H1 (cell line): Measurements from ENCODE around the gene MPV17L2. TPM values are rescaled to one million over a fixed set of nuclear protein-coding genes. Genes with fewer than 3 reads are reported as not detected.

Experiments
- CTCF ChIA-PET: fragments of 300-600 bp; sonication (Branson Sonifier 250); formaldehyde crosslinking; loops from one replicate; lab custom pipeline; 2021; ENCODE audit not compliant: partially characterized antibody; lab: Charles Lee
- POLR2A ChIA-PET: fragments of 300-600 bp; sonication (Branson Sonifier 250); formaldehyde crosslinking; loops from one replicate; lab custom pipeline; 2021; ENCODE audit warnings: inconsistent platforms; ENCODE audit not compliant: partially characterized antibody; lab: Charles Lee
- DNase-seq, 2 experiments: peaks; one replicate each; pipeline versions ENCODE4 v3.0.0 to v3.0.0-alpha.2; 2010 to 2022; ENCODE audit warnings: low spot score in 2 of 2, low read depth in 1 of 2, mixed read lengths in 1 of 2
- FAIRE-seq: peaks from 2 replicates; lab custom pipeline; 2011; peaks lifted over from hg19 to GRCh38; lab: Jason Lieb, UNC
- H2AFZ ChIP-seq: 2 replicates; pipeline ENCODE4 v1.8.1; 2012; ENCODE audit warnings: low read length, inconsistent platforms
- H2AK5ac ChIP-seq: 2 replicates; pipeline ENCODE4 v1.6.1; 2013; ENCODE audit warnings: low read depth, low read length
- H2BK120ac ChIP-seq: replicated peaks from 2 replicates; pipeline ENCODE3; 2013; ENCODE audit warnings: low read depth, low read length, inconsistent platforms
- H2BK12ac ChIP-seq: 2 replicates; pipeline ENCODE4 v1.6.1; 2013; ENCODE audit warnings: low read depth, low read length
- H2BK15ac ChIP-seq: 2 replicates; pipeline ENCODE4 v1.6.1; 2013; ENCODE audit warnings: low read length
- H2BK20ac ChIP-seq: 2 replicates; pipeline ENCODE4 v1.6.1; 2013; ENCODE audit warnings: low read length
- H2BK5ac ChIP-seq: 2 replicates; pipeline ENCODE4 v1.6.1; 2013; ENCODE audit warnings: low read depth, low read length
- H3K14ac ChIP-seq: 2 replicates; pipeline ENCODE4 v1.6.1; 2013; ENCODE audit warnings: inconsistent platforms; ENCODE audit not compliant: insufficient read length
- H3K18ac ChIP-seq: 2 replicates; pipeline ENCODE4 v1.6.1; 2013; ENCODE audit warnings: low read length; ENCODE audit errors: extremely low read depth
- H3K23ac ChIP-seq: 2 replicates; pipeline ENCODE4 v1.6.1; 2013; ENCODE audit warnings: inconsistent platforms; ENCODE audit not compliant: insufficient read length
- H3K23me2 ChIP-seq: 2 replicates; pipeline ENCODE4 v1.6.1; 2013; ENCODE audit warnings: low read depth, low read length
- H3K27ac ChIP-seq: 2 replicates; pipeline ENCODE4 v1.6.1; 2011; ENCODE audit warnings: low read depth, low read length, inconsistent platforms
- H3K27me3 ChIP-seq, 4 experiments: replicated peaks in 1 of 4; 1 replicate in 1 of 4; 2 replicates in 3 of 4; pipeline versions ENCODE4 v1.6.1 to v1.8.1; 2011 to 2013; ENCODE audit warnings: low read length in 3 of 4, mild to moderate bottlenecking in 3 of 4, inconsistent platforms in 2 of 4, mixed read lengths in 2 of 4, moderate library complexity in 1 of 4; ENCODE audit not compliant: control insufficient read depth in 3 of 4, insufficient read depth in 3 of 4; ENCODE audit errors: extremely low read depth in 1 of 4
- H3K36me3 ChIP-seq, 4 experiments: 2 replicates each; pipeline versions ENCODE4 v1.6.1 to v1.8.1; 2011 to 2013; ENCODE audit warnings: mild to moderate bottlenecking in 4 of 4, low read length in 3 of 4, moderate library complexity in 2 of 4, control low read depth in 1 of 4, inconsistent platforms in 1 of 4; ENCODE audit not compliant: insufficient read depth in 4 of 4, control insufficient read depth in 2 of 4
- H3K4ac ChIP-seq: replicated peaks from 2 replicates; pipeline ENCODE3; 2013; ENCODE audit warnings: low read length, low read depth, mixed read lengths, inconsistent platforms; ENCODE audit not compliant: insufficient read length
- H3K4me1 ChIP-seq, 4 experiments: replicated peaks in 1 of 4; 1 replicate in 1 of 4; 2 replicates in 3 of 4; pipeline versions ENCODE4 v1.6.1 to v1.8.1; 2011 to 2013; ENCODE audit warnings: low read length in 3 of 4, inconsistent platforms in 2 of 4, mixed read lengths in 1 of 4; ENCODE audit not compliant: insufficient read depth in 4 of 4, control insufficient read depth in 3 of 4
- H3K4me2 ChIP-seq, 2 experiments: 2 replicates each; pipeline versions ENCODE4 v1.6.1 to v1.8.1; 2011 to 2013; ENCODE audit warnings: low read depth in 2 of 2, low read length in 2 of 2, control low read depth in 1 of 2, inconsistent platforms in 1 of 2, mild to moderate bottlenecking in 1 of 2; ENCODE audit not compliant: insufficient read depth in 1 of 2
- H3K4me3 ChIP-seq, 4 experiments: fragments of 200-600, 300-600 bp in 1 of 4; sonication (generic), shearing (Covaris generic), sonication (Bioruptor Twin) in 1 of 4; 2 replicates each; pipeline versions ENCODE4 v1.5.1 to v1.8.1; 2011 to 2016; ENCODE audit warnings: low read length in 4 of 4, low read depth in 3 of 4, control low read depth in 2 of 4, inconsistent platforms in 2 of 4, mild to moderate bottlenecking in 2 of 4, mixed read lengths in 1 of 4, moderate library complexity in 1 of 4; ENCODE audit not compliant: insufficient read depth in 2 of 4; ENCODE audit errors: extremely low read depth in 1 of 4
- H3K56ac ChIP-seq: replicated peaks from 2 replicates; pipeline ENCODE3; 2013; ENCODE audit warnings: low read depth, mild to moderate bottlenecking, mixed read lengths, low read length, inconsistent platforms; ENCODE audit not compliant: insufficient read length
- H3K79me1 ChIP-seq: 2 replicates; pipeline ENCODE4 v1.6.1; 2013; ENCODE audit warnings: low read depth, low read length, control low read depth
- H3K79me2 ChIP-seq, 2 experiments: 2 replicates each; pipeline versions ENCODE4 v1.6.1 to v1.8.1; 2012 to 2013; ENCODE audit warnings: low read length in 2 of 2, mild to moderate bottlenecking in 2 of 2, inconsistent platforms in 1 of 2; ENCODE audit not compliant: insufficient read depth in 2 of 2, control insufficient read depth in 1 of 2
- H3K9ac ChIP-seq, 4 experiments: replicated peaks in 1 of 4; 1 replicate in 1 of 4; 2 replicates in 3 of 4; pipeline versions ENCODE4 v1.6.1 to v1.8.1; 2011 to 2013; ENCODE audit warnings: low read depth in 3 of 4, low read length in 3 of 4, control low read depth in 2 of 4, mild to moderate bottlenecking in 2 of 4, moderate library complexity in 2 of 4, inconsistent platforms in 1 of 4; ENCODE audit errors: extremely low read depth in 1 of 4
- H3K9me3 ChIP-seq, 2 experiments: 2 replicates each; pipeline versions ENCODE4 v1.6.1 to v1.8.1; 2012 to 2013; ENCODE audit warnings: mild to moderate bottlenecking in 2 of 2, moderate library complexity in 2 of 2, control low read depth in 1 of 2, inconsistent platforms in 1 of 2, low read depth in 1 of 2, low read length in 1 of 2, mixed read lengths in 1 of 2; ENCODE audit not compliant: insufficient read depth in 2 of 2
- H4K20me1 ChIP-seq, 2 experiments: replicated peaks in 1 of 2; 2 replicates each; pipeline versions ENCODE3 to v1.8.1; 2011 to 2013; ENCODE audit warnings: inconsistent platforms in 2 of 2, low read length in 2 of 2, mild to moderate bottlenecking in 1 of 2; ENCODE audit not compliant: insufficient read depth in 2 of 2, control insufficient read depth in 1 of 2
- H4K5ac ChIP-seq: 2 replicates; pipeline ENCODE4 v1.6.1; 2013; ENCODE audit warnings: low read length, low read depth, mixed read lengths, inconsistent platforms; ENCODE audit not compliant: insufficient read length
- H4K8ac ChIP-seq: 2 replicates; pipeline ENCODE4 v1.8.0; 2013; ENCODE audit warnings: mild to moderate bottlenecking, moderate library complexity, low read length, inconsistent platforms; ENCODE audit not compliant: insufficient read depth; ENCODE audit errors: extremely low read depth
- H4K91ac ChIP-seq: replicated peaks from 2 replicates; pipeline ENCODE3; 2013; ENCODE audit warnings: low read length, mixed read lengths, inconsistent platforms; ENCODE audit not compliant: insufficient read length
- BCL11A ChIP-seq, 2 experiments: IDR thresholded peaks; one replicate each; pipeline ENCODE4 v1.6.1; 2011; ENCODE audit warnings: low read depth in 2 of 2, low read length in 2 of 2, mild to moderate bottlenecking in 2 of 2
- BRCA1 ChIP-seq: IDR thresholded peaks from 2 replicates; pipeline ENCODE4 v1.6.1; 2012; ENCODE audit warnings: low read depth, low read length, improper control_type of control experiment
- CBX8 ChIP-seq: fragments of 300-800, 300-1000 bp; sonication (generic); IDR thresholded peaks from 2 replicates; pipeline ENCODE4 v1.7.1; 2016; ENCODE audit warnings: low read depth, low read length, borderline replicate concordance
- CTCF ChIP-seq, 3 experiments: IDR thresholded peaks; 1 replicate in 2 of 3; 2 replicates in 1 of 3; pipeline versions ENCODE4 v1.5.1 to v1.6.1; 2011; ENCODE audit warnings: low read length in 3 of 3, mild to moderate bottlenecking in 3 of 3, inconsistent platforms in 2 of 3, low read depth in 1 of 3, moderate library complexity in 1 of 3; ENCODE audit not compliant: insufficient read depth in 1 of 3; ENCODE audit errors: control extremely low read depth in 1 of 3
- RBBP5 ChIP-seq: IDR thresholded peaks from 2 replicates; pipeline ENCODE4 v1.7.1; 2012; ENCODE audit warnings: low read depth, mild to moderate bottlenecking, inconsistent platforms, low read length, moderate library complexity, borderline replicate concordance
- SRF ChIP-seq: IDR thresholded peaks from 2 replicates; pipeline ENCODE4 v1.6.1; 2011; ENCODE audit warnings: mild to moderate bottlenecking, low read depth, low read length, moderate library complexity
- TEAD4 ChIP-seq: IDR thresholded peaks from 2 replicates; pipeline ENCODE4 v1.6.1; 2012; ENCODE audit warnings: low read depth, low read length, inconsistent platforms, mixed read lengths
- ZNF274 ChIP-seq: IDR thresholded peaks from 2 replicates; pipeline ENCODE4 v1.7.0; 2012; ENCODE audit warnings: low read length, borderline replicate concordance; ENCODE audit errors: extremely low read depth
- WGBS, 2 experiments: shearing (Covaris generic) in 1 of 2; methylation state at CpG; one replicate each; pipeline versions ENCODE4 v1.1.6 to v1.1.7; 2013 to 2015; ENCODE audit warnings: low lambda C conversion rate in 2 of 2, mixed read lengths in 2 of 2, inconsistent platforms in 1 of 2, low coverage in 1 of 2, missing lambda C conversion rate in 1 of 2; ENCODE audit not compliant: insufficient replicate concordance in 2 of 2, insufficient coverage in 1 of 2, insufficient read length in 1 of 2; ENCODE audit errors: extremely low coverage in 1 of 2, missing lambda C conversion rate in 1 of 2; 5-methylcytosine and 5-hydroxymethylcytosine counted together
- polyA plus RNA-seq, 7 experiments: library from polyadenylated mRNA; depleted of rRNA in 3 of 7; stranded (reverse) in 5 of 7; unstranded in 2 of 7; fragments of >200 nt in 5 of 7; fragments of 200-250 nt in 2 of 7; gene quantifications; 1 replicate in 5 of 7; 2 replicates in 1 of 7; 4 replicates in 1 of 7; pipeline versions ENCODE4 v1.2.1 to v1.2.3, GENCODE V29; 2011 to 2013; ENCODE audit warnings: missing spikeins in 2 of 7, mixed read lengths in 2 of 7
- total RNA-seq: library from RNA; stranded (reverse); fragmentation: NEBNext Ultra II Directional; extraction: Animal tissue kit (Norgen Biotek cat#: 25700); gene quantifications from 2 replicates; pipeline ENCODE4 v1.2.1, GENCODE V29; 2021

The MPV17L2 gene
- total and polyA plus RNA-seq, 2 of the 8 experiments (the other 6 are each of a cell fraction or from before 2014, with no cell fraction given): 24.2 to 82.6 TPM

DNA sequence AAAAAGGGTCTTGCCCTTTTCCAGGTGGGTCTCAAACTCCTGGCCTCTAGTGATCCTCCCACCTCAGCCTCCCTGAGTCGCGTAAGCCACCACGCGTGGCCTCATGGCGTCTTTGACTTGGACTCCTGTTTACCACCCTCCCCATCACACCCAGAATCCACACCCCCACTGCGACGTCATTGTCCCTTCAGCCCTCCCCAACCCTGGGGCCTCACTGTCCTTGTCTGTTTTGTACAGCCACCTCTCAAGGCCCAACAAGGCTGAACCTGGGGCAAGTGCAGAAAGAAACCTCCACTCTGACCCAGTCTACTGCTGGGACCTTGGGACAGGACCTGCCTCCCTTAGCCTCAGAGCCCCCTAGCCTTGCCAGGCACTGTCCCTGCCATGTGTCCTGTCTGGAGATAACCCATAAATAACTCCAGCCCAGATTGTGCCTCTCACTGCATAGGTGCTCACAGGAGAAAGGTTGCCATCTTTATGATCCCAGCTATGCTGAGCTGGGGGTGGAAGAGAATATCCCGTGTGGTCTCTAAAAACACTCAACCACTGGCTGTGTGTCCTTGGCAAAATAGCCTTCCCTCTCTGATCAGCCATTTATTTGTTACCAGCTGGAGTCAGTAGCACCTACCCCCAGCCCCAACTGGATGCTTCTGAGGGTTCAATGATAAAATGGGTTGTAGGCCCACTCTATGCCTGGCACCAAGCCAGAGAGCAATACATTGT lies 21.3 kb upstream of the MPV17L2 start:
- H2AFZ ChIP-seq: no peak overlapping the region
- TF ChIP-seq SRF (no peak), BRCA1 (no peak), TEAD4 (no peak), BCL11A (IDR thresholded peaks at IDR 0.05; ENCODE audit: low read depth in 2 of 2, low read length in 2 of 2) (no peak), ZNF274 (no peak), CTCF (IDR thresholded peaks at IDR 0.05; ENCODE audit: control extremely low read depth in 1 of 3, insufficient read depth in 1 of 3, low read depth in 1 of 3, low read length in 3 of 3) (no peak), CBX8 (no peak), RBBP5 (no peak)
- peaks cover 6% of the 10 kb centered on the region; the same call in 1 of the 2 replicates for H3K23me2 ChIP-seq
- H3K79me2 ChIP-seq: no peaks in the 10 kb centered on the region
- H3K9ac ChIP-seq: no peak overlapping the region
- H3K4me2 ChIP-seq: no peak overlapping the region
- no peak for FAIRE-seq
- no peaks in the 10 kb centered on the region for H4K20me1 ChIP-seq
- no peak overlapping the region for H3K4me3 ChIP-seq
- H4K91ac ChIP-seq: no peak overlapping the region
- peaks cover 4 to 17% (median 7%) of the 10 kb centered on the region in 4 experiments; a peak in 6 of 8 replicates for H3K36me3 ChIP-seq
- WGBS, 2 experiments: 90% methylated on average over 8 of the region's 8 CpGs; no CpG with 5 or more reads in 1 of the 2 experiments
- DNase-seq: no peak
- H4K5ac ChIP-seq: no peak overlapping the region
- H3K27me3 ChIP-seq: peaks cover 0 to 17% (median 7%) of the 10 kb centered on the region in 4 experiments; a peak in 5 of 7 replicates
- no peak overlapping the region for H4K8ac ChIP-seq
- no peak overlapping the region for H3K4ac ChIP-seq
- no peak overlapping the region for H2BK120ac ChIP-seq
- peaks cover 0 to 5% (median 2%) of the 10 kb centered on the region in 4 experiments; a peak in 2 of 7 replicates for H3K4me1 ChIP-seq
- no peak overlapping the region for H3K14ac ChIP-seq
- CTCF ChIA-PET: interaction anchor here (0.7 to 2.0 kb wide), 7 partner anchors 8 to 1076 kb away, joined by 3 to 10 read pairs (median 4); no protein-coding TSS in a partner anchor
- POLR2A ChIA-PET: interaction anchor here (1.0 to 1.8 kb wide), 5 partner anchors 10 to 110 kb away, joined by 3 to 7 read pairs (median 5); partner anchors contain the start of gene JUND
- H3K23ac ChIP-seq: no peak overlapping the region
- H2BK15ac ChIP-seq: no peak overlapping the region
- no peaks in the 10 kb centered on the region for H3K79me1 ChIP-seq
- no peak overlapping the region for H2BK5ac ChIP-seq
- H2BK20ac ChIP-seq: no peak overlapping the region
- 0 out of 2 replicates have a peak overlapping the region, but pooled peaks have one; percentile 41 for H2AK5ac ChIP-seq
- no peaks in the 10 kb centered on the region for H3K9me3 ChIP-seq
- no peak overlapping the region for H3K27ac ChIP-seq
- H2BK12ac ChIP-seq: no peak overlapping the region
- no peak overlapping the region for H3K56ac ChIP-seq
- H3K18ac ChIP-seq: no peak overlapping the region
